H1 (cell line): ENCODE data around the gene CDYL2. TPM values are rescaled to one million over a fixed set of nuclear protein-coding genes. Genes with fewer than 3 reads are reported as not detected.

Experiments
- CTCF ChIA-PET: fragments of 300-600 bp; sonication (Branson Sonifier 250); formaldehyde crosslinking; loops from one replicate; lab custom pipeline; 2021; ENCODE audit not compliant: partially characterized antibody; lab: Charles Lee
- POLR2A ChIA-PET: fragments of 300-600 bp; sonication (Branson Sonifier 250); formaldehyde crosslinking; loops from one replicate; lab custom pipeline; 2021; ENCODE audit warnings: inconsistent platforms; ENCODE audit not compliant: partially characterized antibody; lab: Charles Lee
- DNase-seq, 2 experiments: peaks; one replicate each; pipeline versions ENCODE4 v3.0.0 to v3.0.0-alpha.2; 2010 to 2022; ENCODE audit warnings: low spot score in 2 of 2, low read depth in 1 of 2, mixed read lengths in 1 of 2
- FAIRE-seq: peaks from 2 replicates; lab custom pipeline; 2011; peaks lifted over from hg19 to GRCh38; lab: Jason Lieb, UNC
- H2AFZ ChIP-seq: 2 replicates; pipeline ENCODE4 v1.8.1; 2012; ENCODE audit warnings: low read length, inconsistent platforms
- H2AK5ac ChIP-seq: 2 replicates; pipeline ENCODE4 v1.6.1; 2013; ENCODE audit warnings: low read depth, low read length
- H2BK120ac ChIP-seq: replicated peaks from 2 replicates; pipeline ENCODE3; 2013; ENCODE audit warnings: low read depth, low read length, inconsistent platforms
- H2BK12ac ChIP-seq: 2 replicates; pipeline ENCODE4 v1.6.1; 2013; ENCODE audit warnings: low read depth, low read length
- H2BK15ac ChIP-seq: 2 replicates; pipeline ENCODE4 v1.6.1; 2013; ENCODE audit warnings: low read length
- H2BK20ac ChIP-seq: 2 replicates; pipeline ENCODE4 v1.6.1; 2013; ENCODE audit warnings: low read length
- H2BK5ac ChIP-seq: 2 replicates; pipeline ENCODE4 v1.6.1; 2013; ENCODE audit warnings: low read depth, low read length
- H3K14ac ChIP-seq: 2 replicates; pipeline ENCODE4 v1.6.1; 2013; ENCODE audit warnings: inconsistent platforms; ENCODE audit not compliant: insufficient read length
- H3K18ac ChIP-seq: 2 replicates; pipeline ENCODE4 v1.6.1; 2013; ENCODE audit warnings: low read length; ENCODE audit errors: extremely low read depth
- H3K23ac ChIP-seq: 2 replicates; pipeline ENCODE4 v1.6.1; 2013; ENCODE audit warnings: inconsistent platforms; ENCODE audit not compliant: insufficient read length
- H3K23me2 ChIP-seq: 2 replicates; pipeline ENCODE4 v1.6.1; 2013; ENCODE audit warnings: low read depth, low read length
- H3K27ac ChIP-seq: 2 replicates; pipeline ENCODE4 v1.6.1; 2011; ENCODE audit warnings: low read depth, low read length, inconsistent platforms
- H3K27me3 ChIP-seq, 4 experiments: replicated peaks in 1 of 4; 1 replicate in 1 of 4; 2 replicates in 3 of 4; pipeline versions ENCODE4 v1.6.1 to v1.8.1; 2011 to 2013; ENCODE audit warnings: low read length in 3 of 4, mild to moderate bottlenecking in 3 of 4, inconsistent platforms in 2 of 4, mixed read lengths in 2 of 4, moderate library complexity in 1 of 4; ENCODE audit not compliant: control insufficient read depth in 3 of 4, insufficient read depth in 3 of 4; ENCODE audit errors: extremely low read depth in 1 of 4
- H3K36me3 ChIP-seq, 4 experiments: 2 replicates each; pipeline versions ENCODE4 v1.6.1 to v1.8.1; 2011 to 2013; ENCODE audit warnings: mild to moderate bottlenecking in 4 of 4, low read length in 3 of 4, moderate library complexity in 2 of 4, control low read depth in 1 of 4, inconsistent platforms in 1 of 4; ENCODE audit not compliant: insufficient read depth in 4 of 4, control insufficient read depth in 2 of 4
- H3K4ac ChIP-seq: replicated peaks from 2 replicates; pipeline ENCODE3; 2013; ENCODE audit warnings: low read length, low read depth, mixed read lengths, inconsistent platforms; ENCODE audit not compliant: insufficient read length
- H3K4me1 ChIP-seq, 4 experiments: replicated peaks in 1 of 4; 1 replicate in 1 of 4; 2 replicates in 3 of 4; pipeline versions ENCODE4 v1.6.1 to v1.8.1; 2011 to 2013; ENCODE audit warnings: low read length in 3 of 4, inconsistent platforms in 2 of 4, mixed read lengths in 1 of 4; ENCODE audit not compliant: insufficient read depth in 4 of 4, control insufficient read depth in 3 of 4
- H3K4me2 ChIP-seq, 2 experiments: 2 replicates each; pipeline versions ENCODE4 v1.6.1 to v1.8.1; 2011 to 2013; ENCODE audit warnings: low read depth in 2 of 2, low read length in 2 of 2, control low read depth in 1 of 2, inconsistent platforms in 1 of 2, mild to moderate bottlenecking in 1 of 2; ENCODE audit not compliant: insufficient read depth in 1 of 2
- H3K4me3 ChIP-seq, 4 experiments: fragments of 200-600, 300-600 bp in 1 of 4; sonication (generic), shearing (Covaris generic), sonication (Bioruptor Twin) in 1 of 4; 2 replicates each; pipeline versions ENCODE4 v1.5.1 to v1.8.1; 2011 to 2016; ENCODE audit warnings: low read length in 4 of 4, low read depth in 3 of 4, control low read depth in 2 of 4, inconsistent platforms in 2 of 4, mild to moderate bottlenecking in 2 of 4, mixed read lengths in 1 of 4, moderate library complexity in 1 of 4; ENCODE audit not compliant: insufficient read depth in 2 of 4; ENCODE audit errors: extremely low read depth in 1 of 4
- H3K56ac ChIP-seq: replicated peaks from 2 replicates; pipeline ENCODE3; 2013; ENCODE audit warnings: low read depth, mild to moderate bottlenecking, mixed read lengths, low read length, inconsistent platforms; ENCODE audit not compliant: insufficient read length
- H3K79me1 ChIP-seq: 2 replicates; pipeline ENCODE4 v1.6.1; 2013; ENCODE audit warnings: low read depth, low read length, control low read depth
- H3K79me2 ChIP-seq, 2 experiments: 2 replicates each; pipeline versions ENCODE4 v1.6.1 to v1.8.1; 2012 to 2013; ENCODE audit warnings: low read length in 2 of 2, mild to moderate bottlenecking in 2 of 2, inconsistent platforms in 1 of 2; ENCODE audit not compliant: insufficient read depth in 2 of 2, control insufficient read depth in 1 of 2
- H3K9ac ChIP-seq, 4 experiments: replicated peaks in 1 of 4; 1 replicate in 1 of 4; 2 replicates in 3 of 4; pipeline versions ENCODE4 v1.6.1 to v1.8.1; 2011 to 2013; ENCODE audit warnings: low read depth in 3 of 4, low read length in 3 of 4, control low read depth in 2 of 4, mild to moderate bottlenecking in 2 of 4, moderate library complexity in 2 of 4, inconsistent platforms in 1 of 4; ENCODE audit errors: extremely low read depth in 1 of 4
- H3K9me3 ChIP-seq, 2 experiments: 2 replicates each; pipeline versions ENCODE4 v1.6.1 to v1.8.1; 2012 to 2013; ENCODE audit warnings: mild to moderate bottlenecking in 2 of 2, moderate library complexity in 2 of 2, control low read depth in 1 of 2, inconsistent platforms in 1 of 2, low read depth in 1 of 2, low read length in 1 of 2, mixed read lengths in 1 of 2; ENCODE audit not compliant: insufficient read depth in 2 of 2
- H4K20me1 ChIP-seq, 2 experiments: replicated peaks in 1 of 2; 2 replicates each; pipeline versions ENCODE3 to v1.8.1; 2011 to 2013; ENCODE audit warnings: inconsistent platforms in 2 of 2, low read length in 2 of 2, mild to moderate bottlenecking in 1 of 2; ENCODE audit not compliant: insufficient read depth in 2 of 2, control insufficient read depth in 1 of 2
- H4K5ac ChIP-seq: 2 replicates; pipeline ENCODE4 v1.6.1; 2013; ENCODE audit warnings: low read length, low read depth, mixed read lengths, inconsistent platforms; ENCODE audit not compliant: insufficient read length
- H4K8ac ChIP-seq: 2 replicates; pipeline ENCODE4 v1.8.0; 2013; ENCODE audit warnings: mild to moderate bottlenecking, moderate library complexity, low read length, inconsistent platforms; ENCODE audit not compliant: insufficient read depth; ENCODE audit errors: extremely low read depth
- H4K91ac ChIP-seq: replicated peaks from 2 replicates; pipeline ENCODE3; 2013; ENCODE audit warnings: low read length, mixed read lengths, inconsistent platforms; ENCODE audit not compliant: insufficient read length
- BCL11A ChIP-seq, 2 experiments: IDR thresholded peaks; one replicate each; pipeline ENCODE4 v1.6.1; 2011; ENCODE audit warnings: low read depth in 2 of 2, low read length in 2 of 2, mild to moderate bottlenecking in 2 of 2
- CTBP2 ChIP-seq: IDR thresholded peaks from 2 replicates; pipeline ENCODE4 v1.7.0; 2011; ENCODE audit warnings: borderline replicate concordance, mild to moderate bottlenecking, moderate library complexity, mixed read lengths, low read length; ENCODE audit not compliant: insufficient read depth, insufficient read length
- E2F6 ChIP-seq: IDR thresholded peaks from 2 replicates; pipeline ENCODE4 v1.6.1; 2012; ENCODE audit warnings: inconsistent platforms
- JUN ChIP-seq: IDR thresholded peaks from 2 replicates; pipeline ENCODE4 v1.6.1; 2011; ENCODE audit warnings: low read depth, mild to moderate bottlenecking, improper control_type of control experiment, low read length
- KDM4A ChIP-seq: IDR thresholded peaks from one replicate; pipeline ENCODE4 v1.7.1; 2012; ENCODE audit warnings: low read depth, mild to moderate bottlenecking, moderate library complexity, low read length, inconsistent platforms; ENCODE audit not compliant: severe bottlenecking
- KDM5A ChIP-seq: fragments of 200-600 bp; IDR thresholded peaks from 2 replicates; pipeline ENCODE4 v1.7.1; 2012; ENCODE audit warnings: mild to moderate bottlenecking, low read length, inconsistent platforms, mixed read lengths
- MAX ChIP-seq: IDR thresholded peaks from 2 replicates; pipeline ENCODE4 v1.6.1; 2012; ENCODE audit warnings: inconsistent platforms
- NANOG ChIP-seq: IDR thresholded peaks from 2 replicates; pipeline ENCODE4 v1.6.1; 2011; ENCODE audit warnings: low read length, low read depth, mild to moderate bottlenecking, inconsistent platforms; ENCODE audit not compliant: insufficient read depth, poor library complexity, severe bottlenecking
- NRF1 ChIP-seq: IDR thresholded peaks from 2 replicates; pipeline ENCODE4 v1.6.1; 2011; ENCODE audit warnings: mild to moderate bottlenecking, low read depth, low read length, improper control_type of control experiment
- POU5F1 ChIP-seq: IDR thresholded peaks from 2 replicates; pipeline ENCODE4 v1.6.1; 2011; ENCODE audit warnings: low read depth, mild to moderate bottlenecking, low read length, moderate library complexity
- RAD21 ChIP-seq, 2 experiments: IDR thresholded peaks in 1 of 2; conservative IDR thresholded peaks in 1 of 2; 2 replicates each; pipeline ENCODE4 v1.6.1; 2011; ENCODE audit warnings: low read depth in 2 of 2, low read length in 2 of 2, improper control_type of control experiment in 1 of 2, inconsistent platforms in 1 of 2, mild to moderate bottlenecking in 1 of 2, moderate library complexity in 1 of 2
- WGBS, 2 experiments: shearing (Covaris generic) in 1 of 2; methylation state at CpG; one replicate each; pipeline versions ENCODE4 v1.1.6 to v1.1.7; 2013 to 2015; ENCODE audit warnings: low lambda C conversion rate in 2 of 2, mixed read lengths in 2 of 2, inconsistent platforms in 1 of 2, low coverage in 1 of 2, missing lambda C conversion rate in 1 of 2; ENCODE audit not compliant: insufficient replicate concordance in 2 of 2, insufficient coverage in 1 of 2, insufficient read length in 1 of 2; ENCODE audit errors: extremely low coverage in 1 of 2, missing lambda C conversion rate in 1 of 2; 5-methylcytosine and 5-hydroxymethylcytosine counted together
- polyA plus RNA-seq, 7 experiments: library from polyadenylated mRNA; depleted of rRNA in 3 of 7; stranded (reverse) in 5 of 7; unstranded in 2 of 7; fragments of >200 nt in 5 of 7; fragments of 200-250 nt in 2 of 7; gene quantifications; 1 replicate in 5 of 7; 2 replicates in 1 of 7; 4 replicates in 1 of 7; pipeline versions ENCODE4 v1.2.1 to v1.2.3, GENCODE V29; 2011 to 2013; ENCODE audit warnings: missing spikeins in 2 of 7, mixed read lengths in 2 of 7
- total RNA-seq: library from RNA; stranded (reverse); fragmentation: NEBNext Ultra II Directional; extraction: Animal tissue kit (Norgen Biotek cat#: 25700); gene quantifications from 2 replicates; pipeline ENCODE4 v1.2.1, GENCODE V29; 2021

The CDYL2 gene
- total and polyA plus RNA-seq, 2 of the 8 experiments (the other 6 are each of a cell fraction or from before 2014, with no cell fraction given), result 0.33 to 5.3 TPM

GRCh38 chr16:80552277-80552676 lies 252.1 kb downstream of the CDYL2 start:
- DNase-seq (no peak), FAIRE-seq (no peak)
- H4K8ac ChIP-seq, result no peak overlapping the region
- no peaks in the 10 kb centered on the region for H3K27me3 ChIP-seq
- no peak overlapping the region for H2BK120ac ChIP-seq
- H2BK12ac ChIP-seq, result no peak overlapping the region
- H3K14ac ChIP-seq, result no peak overlapping the region
- no peak overlapping the region for H3K9ac ChIP-seq
- H4K20me1 ChIP-seq, result no peaks in the 10 kb centered on the region
- H2AFZ ChIP-seq, result no peak overlapping the region
- no peak overlapping the region for H2BK5ac ChIP-seq
- WGBS, 2 experiments, result 82% methylated on average over 5 of the region's 5 CpGs; no CpG with 5 or more reads in 1 of the 2 experiments
- H2BK15ac ChIP-seq, result no peak overlapping the region
- no peaks in the 10 kb centered on the region for H3K4me1 ChIP-seq
- H4K5ac ChIP-seq, result no peak overlapping the region
- peaks cover 14 to 18% of the 10 kb centered on the region in 2 experiments for H3K9me3 ChIP-seq
- H3K79me2 ChIP-seq, result no peaks in the 10 kb centered on the region
- no peak overlapping the region for H3K4me2 ChIP-seq
- no peak overlapping the region for H2AK5ac ChIP-seq
- H3K27ac ChIP-seq, result no peak overlapping the region
- H3K56ac ChIP-seq, result no peak overlapping the region
- H3K79me1 ChIP-seq, result no peaks in the 10 kb centered on the region
- ChIA-PET POLR2A (interaction anchor here (0.6 kb wide), 1 partner anchor 13 kb away, joined by 3 read pairs; no protein-coding TSS in a partner anchor), CTCF (no interaction called here)
- H3K18ac ChIP-seq, result no peak overlapping the region
- H3K4ac ChIP-seq, result no peak overlapping the region
- no peak overlapping the region for H3K23ac ChIP-seq
- no peak overlapping the region for H4K91ac ChIP-seq
- no peak overlapping the region for H2BK20ac ChIP-seq
- no peaks in the 10 kb centered on the region for H3K36me3 ChIP-seq
- no peaks in the 10 kb centered on the region for H3K23me2 ChIP-seq
- H3K4me3 ChIP-seq, result no peak overlapping the region
- no peak for TF ChIP-seq KDM5A
- TF ChIP-seq RAD21 (IDR thresholded peaks at IDR 0.05 in 1 of 2, conservative IDR thresholded peaks at IDR 0.05 in 1 of 2; ENCODE audit: low read depth in 2 of 2, low read length in 2 of 2), result no peak
- TF ChIP-seq MAX, result no peak
- no peak for TF ChIP-seq BCL11A (IDR thresholded peaks at IDR 0.05; ENCODE audit: low read depth in 2 of 2, low read length in 2 of 2)
- TF ChIP-seq JUN, result no peak
- TF ChIP-seq POU5F1, result no peak
- TF ChIP-seq NRF1, result no peak
- no peak for TF ChIP-seq KDM4A
- TF ChIP-seq E2F6, result no peak
- TF ChIP-seq CTBP2, result no peak
- TF ChIP-seq NANOG, result no peak
